GM12891 (cell line): ENCODE results near the gene SPTBN1.

ENCODE experiments used
- POLR2A ChIP-seq: IDR thresholded peaks from 2 replicates; pipeline ENCODE4 v1.6.1; 2011; ENCODE audit warnings: low read depth, low read length, control low read depth
- POLR2AphosphoS5 ChIP-seq: IDR thresholded peaks from 2 replicates; pipeline ENCODE4 v1.6.1; 2011; ENCODE audit warnings: low read depth, low read length, control low read depth
- TAF1 ChIP-seq: IDR thresholded peaks from 2 replicates; pipeline ENCODE4 v1.6.1; 2011; ENCODE audit warnings: low read depth, low read length, control low read depth

GRCh38 chr2:54676656-54677055, 220.5 kb downstream of the SPTBN1 start:
- TF ChIP-seq POLR2A (no peak), TAF1 (no peak), POLR2AphosphoS5 (no peak)
